Astrocyte (in vitro differentiated cells and primary cell): ENCODE measurements around the gene EIF3L. TPM values are rescaled to one million over a fixed set of nuclear protein-coding genes. Genes with fewer than 3 reads are reported as not detected.
A peak's percentile ranks its signal among the peaks of the same experiment; 100 is the strongest.

Source experiments
- DNase-seq: peaks from one replicate; pipeline ENCODE4 v3.0.0-alpha.2; 2010; ENCODE audit warnings: low read depth
- FAIRE-seq: peaks from 2 replicates; lab custom pipeline; 2011; peaks lifted over from hg19 to GRCh38; lab: Jason Lieb, UNC
- H2AFZ ChIP-seq: 2 replicates; pipeline ENCODE4 v1.6.0; 2012; ENCODE audit warnings: low read depth, low read length, inconsistent platforms
- H3K27ac ChIP-seq: 2 replicates; pipeline ENCODE4 v1.5.1; 2011; ENCODE audit warnings: low read depth, low read length, inconsistent platforms
- H3K27me3 ChIP-seq: 2 replicates; pipeline ENCODE4 v1.6.0; 2011; ENCODE audit warnings: low read length, inconsistent platforms; ENCODE audit not compliant: insufficient read depth
- H3K36me3 ChIP-seq: 2 replicates; pipeline ENCODE4 v1.5.1; 2011; ENCODE audit warnings: low read length, inconsistent platforms; ENCODE audit not compliant: insufficient read depth
- H3K4me1 ChIP-seq: 2 replicates; pipeline ENCODE4 v1.5.1; 2011; ENCODE audit warnings: low read length, inconsistent platforms; ENCODE audit not compliant: insufficient read depth
- H3K4me2 ChIP-seq: 2 replicates; pipeline ENCODE4 v1.6.0; 2012; ENCODE audit warnings: low read length, inconsistent platforms
- H3K4me3 ChIP-seq: 2 replicates; pipeline ENCODE4 v1.5.1; 2011; ENCODE audit warnings: low read depth, mild to moderate bottlenecking, low read length, inconsistent platforms; ENCODE audit not compliant: insufficient read depth
- H3K79me2 ChIP-seq: 2 replicates; pipeline ENCODE4 v1.6.0; 2012; ENCODE audit warnings: mild to moderate bottlenecking, low read length, inconsistent platforms; ENCODE audit not compliant: insufficient read depth
- H3K9ac ChIP-seq: 2 replicates; pipeline ENCODE4 v1.6.0; 2012; ENCODE audit warnings: mild to moderate bottlenecking, low read length, inconsistent platforms
- H3K9me3 ChIP-seq: 2 replicates; pipeline ENCODE4 v1.5.1; 2012; ENCODE audit warnings: low read depth, mild to moderate bottlenecking, low read length, inconsistent platforms; ENCODE audit not compliant: insufficient read depth
- H4K20me1 ChIP-seq: 2 replicates; pipeline ENCODE4 v1.6.0; 2012; ENCODE audit warnings: low read length, inconsistent platforms; ENCODE audit not compliant: insufficient read depth
- H3K27ac Mint-ChIP-seq: one replicate; pipeline ENCODE4 v1.8.0; 2021; ENCODE audit warnings: mild to moderate bottlenecking, mixed read lengths; ENCODE audit not compliant: unreplicated experiment
- H3K27me3 Mint-ChIP-seq: one replicate; pipeline ENCODE4 v1.8.0; 2021; ENCODE audit warnings: low read depth, mixed read lengths; ENCODE audit not compliant: unreplicated experiment
- H3K36me3 Mint-ChIP-seq: one replicate; pipeline ENCODE4 v1.8.0; 2021; ENCODE audit warnings: low read depth, mixed read lengths; ENCODE audit not compliant: unreplicated experiment
- H3K4me1 Mint-ChIP-seq: one replicate; pipeline ENCODE4 v1.8.0; 2021; ENCODE audit warnings: low read depth, mixed read lengths; ENCODE audit not compliant: unreplicated experiment
- H3K4me3 Mint-ChIP-seq: one replicate; pipeline ENCODE4 v1.8.0; 2021; ENCODE audit warnings: mild to moderate bottlenecking, moderate library complexity, mixed read lengths; ENCODE audit not compliant: unreplicated experiment
- H3K9me3 Mint-ChIP-seq: one replicate; pipeline ENCODE4 v1.8.0; 2021; ENCODE audit warnings: mild to moderate bottlenecking, mixed read lengths; ENCODE audit not compliant: unreplicated experiment
- EZH2 ChIP-seq: IDR thresholded peaks from 2 replicates; pipeline ENCODE4 v1.6.1; 2012; ENCODE audit warnings: mild to moderate bottlenecking, low read length, inconsistent platforms; ENCODE audit not compliant: insufficient read depth
- total RNA-seq: library from RNA; stranded (reverse); gene quantifications from 2 replicates; pipeline ENCODE4 v1.2.1, GENCODE V29; 2021
- TF ChIP-seq, protein P1 (sequence below): IDR thresholded peaks from 2 replicates; pipeline ENCODE4 v1.5.1; 2011; ENCODE audit warnings: low read depth, mild to moderate bottlenecking, inconsistent platforms, low read length, moderate library complexity; ENCODE audit not compliant: insufficient read depth

Gene EIF3L
- total RNA-seq, 1 donor from 2014 or later: 323 TPM

- H2AFZ ChIP-seq: no peak overlapping the region
- Mint-ChIP-seq H3K27ac (no peak overlapping the region), H3K36me3 (peaks cover 13% of the 10 kb centered on the region), H3K27me3 (no peaks in the 10 kb centered on the region), H3K4me3 (no peak overlapping the region), H3K4me1 (peaks cover 3% of the 10 kb centered on the region), H3K9me3 (no peaks in the 10 kb centered on the region)
- H3K27ac ChIP-seq: no peak overlapping the region
- no peaks in the 10 kb centered on the region for H3K4me1 ChIP-seq
- peaks cover 9% of the 10 kb centered on the region for H3K79me2 ChIP-seq
- H3K4me2 ChIP-seq: no peak overlapping the region
- H3K9ac ChIP-seq: no peak overlapping the region
- H3K9me3 ChIP-seq: no peaks in the 10 kb centered on the region
- no peak overlapping the region for H3K4me3 ChIP-seq
- no peak for TF ChIP-seq EZH2
- TF ChIP-seq, protein P1, sequence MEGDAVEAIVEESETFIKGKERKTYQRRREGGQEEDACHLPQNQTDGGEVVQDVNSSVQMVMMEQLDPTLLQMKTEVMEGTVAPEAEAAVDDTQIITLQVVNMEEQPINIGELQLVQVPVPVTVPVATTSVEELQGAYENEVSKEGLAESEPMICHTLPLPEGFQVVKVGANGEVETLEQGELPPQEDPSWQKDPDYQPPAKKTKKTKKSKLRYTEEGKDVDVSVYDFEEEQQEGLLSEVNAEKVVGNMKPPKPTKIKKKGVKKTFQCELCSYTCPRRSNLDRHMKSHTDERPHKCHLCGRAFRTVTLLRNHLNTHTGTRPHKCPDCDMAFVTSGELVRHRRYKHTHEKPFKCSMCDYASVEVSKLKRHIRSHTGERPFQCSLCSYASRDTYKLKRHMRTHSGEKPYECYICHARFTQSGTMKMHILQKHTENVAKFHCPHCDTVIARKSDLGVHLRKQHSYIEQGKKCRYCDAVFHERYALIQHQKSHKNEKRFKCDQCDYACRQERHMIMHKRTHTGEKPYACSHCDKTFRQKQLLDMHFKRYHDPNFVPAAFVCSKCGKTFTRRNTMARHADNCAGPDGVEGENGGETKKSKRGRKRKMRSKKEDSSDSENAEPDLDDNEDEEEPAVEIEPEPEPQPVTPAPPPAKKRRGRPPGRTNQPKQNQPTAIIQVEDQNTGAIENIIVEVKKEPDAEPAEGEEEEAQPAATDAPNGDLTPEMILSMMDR: no peak
- peaks cover 32% of the 10 kb centered on the region for H4K20me1 ChIP-seq
- DNase-seq: no peak
- peaks cover 36% of the 10 kb centered on the region for H3K36me3 ChIP-seq
- H3K27me3 ChIP-seq: no peaks in the 10 kb centered on the region
- FAIRE-seq: no peak
Observed at GRCh38 chr22:37918580-37919270, 69.5 kb downstream of the EIF3L start.

GRCh38 chr22:37920126-37920525, 70.9 kb downstream of the EIF3L start:
- Histone ChIP-seq H4K20me1 (peaks cover 46% of the 10 kb centered on the region), H3K9me3 (no peaks in the 10 kb centered on the region), H3K27ac (no peak overlapping the region), H3K9ac (no peak overlapping the region), H3K4me2 (no peak overlapping the region), H3K36me3 (peaks cover 32% of the 10 kb centered on the region), H2AFZ (no peak overlapping the region), H3K4me1 (no peaks in the 10 kb centered on the region), H3K4me3 (no peak overlapping the region), H3K27me3 (no peaks in the 10 kb centered on the region), H3K79me2 (peaks cover 9% of the 10 kb centered on the region)
- FAIRE-seq: no peak
- Mint-ChIP-seq H3K27me3 (no peaks in the 10 kb centered on the region), H3K4me3 (no peak overlapping the region), H3K4me1 (peaks cover 4% of the 10 kb centered on the region), H3K9me3 (no peaks in the 10 kb centered on the region), H3K36me3 (peaks cover 16% of the 10 kb centered on the region), H3K27ac (peak overlapping the region; percentile 66)
- DNase-seq: no peak
- TF ChIP-seq, protein P1: no peak
- no peak for TF ChIP-seq EZH2

DNA sequence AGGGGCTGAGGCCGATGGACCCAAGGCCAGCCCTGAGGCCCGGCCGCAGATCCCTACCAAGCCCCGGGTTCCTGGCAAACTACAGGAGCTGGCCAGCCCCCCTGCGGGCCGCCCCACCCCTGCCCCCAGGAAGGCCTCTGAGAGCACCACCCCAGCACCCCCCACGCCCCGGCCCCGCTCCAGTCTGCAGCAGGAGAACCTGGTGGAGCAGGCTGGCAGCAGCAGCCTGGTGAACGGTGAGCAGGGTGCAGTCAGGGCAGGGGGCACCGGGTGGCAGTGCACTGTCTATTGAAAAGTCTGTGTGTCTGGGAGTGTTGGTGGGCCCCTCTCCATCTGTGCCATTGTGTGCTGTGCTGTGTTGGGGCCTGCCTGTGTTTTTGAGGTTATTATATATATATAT, 73.0 kb downstream of the EIF3L start:
- no peak overlapping the region for H3K9ac ChIP-seq
- H3K36me3 ChIP-seq: peaks cover 27% of the 10 kb centered on the region
- H3K27me3 ChIP-seq: no peaks in the 10 kb centered on the region
- H3K9me3 ChIP-seq: no peaks in the 10 kb centered on the region
- Mint-ChIP-seq H3K4me1 (peaks cover 8% of the 10 kb centered on the region), H3K27me3 (no peaks in the 10 kb centered on the region), H3K9me3 (no peaks in the 10 kb centered on the region), H3K27ac (no peak overlapping the region), H3K4me3 (no peak overlapping the region), H3K36me3 (peaks cover 11% of the 10 kb centered on the region)
- H3K4me2 ChIP-seq: no peak overlapping the region
- no peaks in the 10 kb centered on the region for H3K4me1 ChIP-seq
- H3K27ac ChIP-seq: no peak overlapping the region
- peaks cover 4% of the 10 kb centered on the region for H3K79me2 ChIP-seq
- TF ChIP-seq EZH2: no peak
- TF ChIP-seq, protein P1: no peak
- DNase-seq (no peak), FAIRE-seq (no peak)
- H4K20me1 ChIP-seq: peaks cover 44% of the 10 kb centered on the region
- no peak overlapping the region for H2AFZ ChIP-seq
- H3K4me3 ChIP-seq: no peak overlapping the region
